Uterus (tissue), 4 donors: ENCODE results near the gene CHST8. TPM values are rescaled to one million over a fixed set of nuclear protein-coding genes. Genes with fewer than 3 reads are reported as not detected.

ENCODE experiments used
- DNase-seq, 2 donors: peaks; one replicate each; pipeline ENCODE4 v3.0.0-alpha.2; 2019 to 2020
- H3K27ac ChIP-seq, 2 donors: fragments of 200-600 bp; sonication (generic); 1 replicate in 1 of 2; 2 replicates in 1 of 2; pipeline ENCODE4 v1.5.1; 2016 to 2018
- H3K27me3 ChIP-seq, 2 donors: fragments of 200-600 bp; sonication (generic); one replicate each; pipeline ENCODE4 v1.5.1; 2018 to 2019; ENCODE audit warnings: control low read depth in 1 of 2
- H3K36me3 ChIP-seq, 2 donors: fragments of 200-600 bp; sonication (generic); one replicate each; pipeline ENCODE4 v1.5.1; 2019; ENCODE audit warnings: control low read depth in 1 of 2
- H3K4me1 ChIP-seq, 2 donors: fragments of 200-600 bp; sonication (generic); one replicate each; pipeline ENCODE4 v1.5.1; 2018 to 2019; ENCODE audit warnings: control low read depth in 1 of 2
- H3K4me3 ChIP-seq, 2 donors: fragments of 200-600 bp; sonication (generic); 1 replicate in 1 of 2; 2 replicates in 1 of 2; pipeline ENCODE4 v1.5.1; 2018 to 2019; ENCODE audit warnings: mild to moderate bottlenecking in 1 of 2
- H3K9me3 ChIP-seq, 2 donors: fragments of 200-600 bp; sonication (generic); one replicate each; pipeline ENCODE4 v1.5.1; 2019; ENCODE audit warnings: control low read depth in 1 of 2
- POLR2A ChIP-seq, 2 donors: fragments of 450-650 bp; IDR thresholded peaks; one replicate each; pipeline ENCODE4 v1.6.1; 2016; ENCODE audit warnings: antibody characterized with exemption in 2 of 2, mild to moderate bottlenecking in 1 of 2, moderate library complexity in 1 of 2
- intact Hi-C: fragments of 100-400 bp; cut with DNase I; formaldehyde crosslinking; loops from one replicate; pipeline ENCODE4 v1.15.1; 2023; ENCODE audit warnings: low total_unique reads
- total RNA-seq, 4 donors: library from RNA; depleted of rRNA in 3 of 4; stranded (reverse); fragments of >200 nt in 3 of 4; gene quantifications; one replicate each; pipeline versions ENCODE4 v1.1.0 to v1.2.4, GENCODE V29; 2014 to 2023
- TF ChIP-seq, protein P1 (sequence below), 4 experiments: fragments of 200-600 bp in 2 of 4; fragments of 450-650 bp in 2 of 4; sonication (generic) in 2 of 4; IDR thresholded peaks; one replicate each; pipeline ENCODE4 v1.5.1; 2016 to 2019; ENCODE audit warnings: antibody characterized with exemption in 4 of 4, mild to moderate bottlenecking in 2 of 4, moderate library complexity in 1 of 4
- donor health status: DM: yes; HTN: yes; CAD: no.

The CHST8 gene
- total RNA-seq, 4 donors from 2014 or later: 0.26 to 0.95 (median 0.69) TPM; not detected in 1

DNA sequence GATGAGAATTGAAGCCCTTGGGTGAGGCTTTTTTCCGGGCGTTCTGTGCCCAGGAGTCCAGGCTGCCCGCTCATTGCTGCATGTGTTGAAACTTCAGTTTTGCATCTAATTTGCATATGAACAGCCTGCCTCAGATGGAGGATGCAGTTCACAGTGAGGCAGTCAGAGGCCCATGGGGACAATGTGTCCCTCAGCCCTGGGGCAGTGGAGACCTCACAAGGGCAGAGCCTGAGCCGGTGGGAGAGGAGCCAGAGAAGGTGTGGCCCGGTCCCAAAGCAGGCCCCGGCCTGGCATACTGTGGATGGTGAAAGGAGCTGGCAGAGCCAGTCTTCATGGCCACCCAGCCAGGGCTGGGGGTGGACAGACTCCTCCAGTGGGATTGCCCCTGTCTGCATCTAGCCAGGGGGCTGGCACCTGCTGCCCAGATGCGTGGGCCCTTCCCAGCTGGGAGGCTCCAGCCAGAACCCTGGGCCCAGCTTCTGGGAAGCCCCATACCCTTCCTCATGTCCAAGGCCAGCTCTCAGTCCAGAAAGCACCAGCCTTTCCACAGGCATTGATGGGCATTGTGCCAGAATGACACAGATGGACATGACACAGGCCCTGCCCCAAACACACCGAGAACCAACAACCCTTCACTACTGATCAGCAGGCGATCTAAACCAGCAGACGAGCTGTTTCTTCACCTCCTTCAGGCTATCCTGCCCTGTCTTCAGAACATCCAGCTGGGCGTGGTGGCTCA, 142.0 kb downstream of the CHST8 start:
- no peaks in the 10 kb centered on the region for H3K27me3 ChIP-seq
- H3K4me1 ChIP-seq: no peaks in the 10 kb centered on the region
- no peaks in the 10 kb centered on the region for H3K36me3 ChIP-seq
- TF ChIP-seq, protein P1, sequence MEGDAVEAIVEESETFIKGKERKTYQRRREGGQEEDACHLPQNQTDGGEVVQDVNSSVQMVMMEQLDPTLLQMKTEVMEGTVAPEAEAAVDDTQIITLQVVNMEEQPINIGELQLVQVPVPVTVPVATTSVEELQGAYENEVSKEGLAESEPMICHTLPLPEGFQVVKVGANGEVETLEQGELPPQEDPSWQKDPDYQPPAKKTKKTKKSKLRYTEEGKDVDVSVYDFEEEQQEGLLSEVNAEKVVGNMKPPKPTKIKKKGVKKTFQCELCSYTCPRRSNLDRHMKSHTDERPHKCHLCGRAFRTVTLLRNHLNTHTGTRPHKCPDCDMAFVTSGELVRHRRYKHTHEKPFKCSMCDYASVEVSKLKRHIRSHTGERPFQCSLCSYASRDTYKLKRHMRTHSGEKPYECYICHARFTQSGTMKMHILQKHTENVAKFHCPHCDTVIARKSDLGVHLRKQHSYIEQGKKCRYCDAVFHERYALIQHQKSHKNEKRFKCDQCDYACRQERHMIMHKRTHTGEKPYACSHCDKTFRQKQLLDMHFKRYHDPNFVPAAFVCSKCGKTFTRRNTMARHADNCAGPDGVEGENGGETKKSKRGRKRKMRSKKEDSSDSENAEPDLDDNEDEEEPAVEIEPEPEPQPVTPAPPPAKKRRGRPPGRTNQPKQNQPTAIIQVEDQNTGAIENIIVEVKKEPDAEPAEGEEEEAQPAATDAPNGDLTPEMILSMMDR (IDR thresholded peaks at IDR 0.05): no peak
- no peak for TF ChIP-seq POLR2A (IDR thresholded peaks at IDR 0.05)
- no peaks in the 10 kb centered on the region for H3K9me3 ChIP-seq
- no peak for DNase-seq
- intact Hi-C loops: no loop called here
- H3K4me3 ChIP-seq: no peak overlapping the region
- H3K27ac ChIP-seq: no peak overlapping the region

DNA sequence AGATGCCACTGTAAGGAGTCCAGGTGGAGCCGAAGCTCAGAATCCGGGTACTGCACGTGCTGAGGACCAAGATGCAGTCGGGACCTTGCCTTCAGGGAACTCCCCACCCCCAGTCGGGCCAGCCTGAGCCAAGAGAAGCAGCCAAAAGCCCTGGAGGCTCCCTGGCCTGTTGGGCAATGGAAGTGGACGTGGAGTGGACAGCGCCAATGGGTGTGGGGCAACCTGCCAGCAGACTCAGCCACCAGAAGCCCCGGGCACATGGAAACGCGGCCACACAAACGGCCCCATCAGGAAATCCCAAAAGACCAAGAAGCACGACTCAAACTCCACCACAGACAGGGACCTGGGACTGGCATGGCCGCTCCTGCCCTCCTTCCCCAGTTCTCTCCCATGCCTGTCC, 144.9 kb downstream of the CHST8 start:
- Histone ChIP-seq H3K27me3 (no peaks in the 10 kb centered on the region), H3K36me3 (no peaks in the 10 kb centered on the region), H3K4me1 (no peaks in the 10 kb centered on the region), H3K27ac (no peak overlapping the region), H3K9me3 (no peaks in the 10 kb centered on the region), H3K4me3 (no peak overlapping the region)
- intact Hi-C loops: no loop called here
- no peak for DNase-seq
- no peak for TF ChIP-seq POLR2A (IDR thresholded peaks at IDR 0.05)
- TF ChIP-seq, protein P1 (IDR thresholded peaks at IDR 0.05): no peak

DNA sequence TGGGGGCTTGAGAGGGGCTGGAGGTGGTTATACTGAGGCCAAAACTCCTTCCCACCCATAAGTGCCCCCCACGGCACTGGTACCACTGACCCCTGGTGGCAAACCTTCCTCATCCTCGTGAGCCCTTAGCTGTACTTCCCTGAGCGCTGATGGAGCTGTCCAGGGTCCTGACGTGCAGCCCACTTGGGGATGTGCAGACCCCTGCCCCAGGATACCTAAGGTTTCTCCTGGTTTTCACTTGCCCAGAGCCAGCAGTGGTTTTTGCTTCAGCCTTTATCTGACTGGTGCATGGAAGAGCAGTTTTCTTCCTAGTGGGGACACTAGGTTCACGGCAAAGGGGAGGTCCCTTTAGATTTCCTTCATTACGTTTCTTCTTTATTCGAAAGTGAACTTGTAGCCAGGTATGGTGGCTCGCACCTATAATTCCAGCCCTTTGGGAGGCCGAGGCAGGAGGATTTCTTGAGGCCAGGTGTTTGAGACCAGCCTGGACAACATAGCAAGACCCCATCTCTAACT, 146.2 kb downstream of the CHST8 start:
- H3K4me1 ChIP-seq: no peaks in the 10 kb centered on the region
- intact Hi-C loops: no loop called here
- H3K9me3 ChIP-seq: no peaks in the 10 kb centered on the region
- no peak for TF ChIP-seq POLR2A (IDR thresholded peaks at IDR 0.05)
- TF ChIP-seq, protein P1 (IDR thresholded peaks at IDR 0.05): no peak
- H3K36me3 ChIP-seq: no peaks in the 10 kb centered on the region
- no peak overlapping the region for H3K27ac ChIP-seq
- H3K4me3 ChIP-seq: no peak overlapping the region
- H3K27me3 ChIP-seq: no peaks in the 10 kb centered on the region
- DNase-seq: no peak

DNA sequence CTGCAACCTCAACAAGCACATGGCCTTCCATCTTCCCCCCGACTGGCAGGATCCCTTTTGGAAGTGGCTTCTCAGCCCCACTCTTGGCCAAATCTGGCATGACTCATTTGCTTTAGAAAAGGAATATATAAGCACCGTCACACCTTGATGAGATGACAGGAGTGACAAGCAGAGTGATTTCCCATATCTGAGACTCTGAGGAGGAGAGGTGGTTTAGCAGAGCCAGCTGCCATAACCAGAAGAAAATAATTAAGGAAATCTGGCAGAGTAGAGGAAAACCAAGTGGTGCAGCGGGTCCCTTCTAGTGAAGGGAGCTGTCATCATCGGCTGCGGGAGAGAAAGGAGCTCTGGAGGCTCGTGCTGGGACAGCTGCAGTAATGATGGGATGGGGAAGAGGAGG, 147.5 kb downstream of the CHST8 start:
- H3K27ac ChIP-seq: no peak overlapping the region
- H3K27me3 ChIP-seq: no peaks in the 10 kb centered on the region
- no peaks in the 10 kb centered on the region for H3K9me3 ChIP-seq
- no peaks in the 10 kb centered on the region for H3K36me3 ChIP-seq
- H3K4me1 ChIP-seq: no peaks in the 10 kb centered on the region
- H3K4me3 ChIP-seq: no peak overlapping the region
- no peak for DNase-seq
- TF ChIP-seq POLR2A (IDR thresholded peaks at IDR 0.05): no peak
- TF ChIP-seq, protein P1 (IDR thresholded peaks at IDR 0.05): no peak
- intact Hi-C loops: no loop called here

DNA sequence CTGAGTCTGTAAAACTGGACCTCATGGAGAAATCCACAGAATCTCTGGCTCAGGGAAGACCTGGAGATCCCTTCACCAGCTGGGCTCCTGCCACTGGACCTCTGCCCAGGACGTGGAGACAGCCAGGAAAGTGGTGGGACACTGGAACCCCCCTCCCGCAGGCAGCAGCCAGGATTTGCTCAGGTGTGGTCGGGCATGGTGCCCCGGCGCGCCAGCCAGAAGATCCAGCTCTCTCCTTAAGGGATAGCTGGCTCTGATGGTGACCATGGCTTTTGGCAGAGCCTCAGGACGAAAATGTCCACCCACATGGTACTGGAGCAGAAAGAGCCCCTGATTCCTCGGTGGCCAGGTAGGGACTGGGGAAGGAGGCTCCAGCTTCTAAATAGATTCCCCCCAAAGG, 148.4 kb downstream of the CHST8 start:
- no peak for DNase-seq
- H3K9me3 ChIP-seq: no peaks in the 10 kb centered on the region

More for the DNA sequence above, 148.4 kb downstream of the CHST8 start:
- H3K27me3 ChIP-seq: no peaks in the 10 kb centered on the region
- H3K4me3 ChIP-seq: no peak overlapping the region
- H3K27ac ChIP-seq: no peak overlapping the region
- TF ChIP-seq POLR2A (IDR thresholded peaks at IDR 0.05): no peak
- TF ChIP-seq, protein P1 (IDR thresholded peaks at IDR 0.05): no peak
- no peaks in the 10 kb centered on the region for H3K36me3 ChIP-seq
- intact Hi-C loops: loop anchor here (10.0 kb wide), 1 partner anchor 355 kb away; no protein-coding TSS in a partner anchor
- no peaks in the 10 kb centered on the region for H3K4me1 ChIP-seq
